Measurements from ENCODE around the gene MACROH2A2. TPM values are rescaled to one million over a fixed set of nuclear protein-coding genes. Genes with fewer than 3 reads are reported as not detected.

The MACROH2A2 gene
- total and polyA plus RNA-seq, 2 of the 13 experiments (the other 11 are each of a cell fraction or from before 2014, with no cell fraction given) = 9.8 to 43.1 TPM

DNA sequence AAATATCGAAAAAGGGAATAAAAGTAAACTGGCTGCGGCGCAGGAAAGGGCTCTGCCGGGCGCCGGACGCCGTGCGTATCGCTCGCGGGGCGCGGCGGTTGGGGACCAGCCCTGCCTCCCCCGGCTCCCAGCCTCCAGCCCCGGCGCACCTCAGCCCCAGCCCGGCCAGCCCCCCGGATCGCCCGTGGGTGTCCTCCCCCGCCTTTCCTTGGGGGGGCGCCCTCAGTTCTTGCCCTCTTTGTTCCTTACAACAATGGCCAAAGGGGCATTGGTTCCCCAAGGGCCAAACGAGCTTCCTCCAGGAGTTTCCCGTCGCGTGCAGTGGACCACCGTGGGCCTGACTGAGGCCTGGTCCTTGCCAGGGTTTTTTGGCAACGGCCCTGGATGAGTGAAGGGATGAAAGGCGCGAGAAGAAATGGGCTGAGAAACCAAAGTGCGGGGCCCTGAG is 1.2 kb downstream of the MACROH2A2 start (continued):
- TF ChIP-seq, protein P1, sequence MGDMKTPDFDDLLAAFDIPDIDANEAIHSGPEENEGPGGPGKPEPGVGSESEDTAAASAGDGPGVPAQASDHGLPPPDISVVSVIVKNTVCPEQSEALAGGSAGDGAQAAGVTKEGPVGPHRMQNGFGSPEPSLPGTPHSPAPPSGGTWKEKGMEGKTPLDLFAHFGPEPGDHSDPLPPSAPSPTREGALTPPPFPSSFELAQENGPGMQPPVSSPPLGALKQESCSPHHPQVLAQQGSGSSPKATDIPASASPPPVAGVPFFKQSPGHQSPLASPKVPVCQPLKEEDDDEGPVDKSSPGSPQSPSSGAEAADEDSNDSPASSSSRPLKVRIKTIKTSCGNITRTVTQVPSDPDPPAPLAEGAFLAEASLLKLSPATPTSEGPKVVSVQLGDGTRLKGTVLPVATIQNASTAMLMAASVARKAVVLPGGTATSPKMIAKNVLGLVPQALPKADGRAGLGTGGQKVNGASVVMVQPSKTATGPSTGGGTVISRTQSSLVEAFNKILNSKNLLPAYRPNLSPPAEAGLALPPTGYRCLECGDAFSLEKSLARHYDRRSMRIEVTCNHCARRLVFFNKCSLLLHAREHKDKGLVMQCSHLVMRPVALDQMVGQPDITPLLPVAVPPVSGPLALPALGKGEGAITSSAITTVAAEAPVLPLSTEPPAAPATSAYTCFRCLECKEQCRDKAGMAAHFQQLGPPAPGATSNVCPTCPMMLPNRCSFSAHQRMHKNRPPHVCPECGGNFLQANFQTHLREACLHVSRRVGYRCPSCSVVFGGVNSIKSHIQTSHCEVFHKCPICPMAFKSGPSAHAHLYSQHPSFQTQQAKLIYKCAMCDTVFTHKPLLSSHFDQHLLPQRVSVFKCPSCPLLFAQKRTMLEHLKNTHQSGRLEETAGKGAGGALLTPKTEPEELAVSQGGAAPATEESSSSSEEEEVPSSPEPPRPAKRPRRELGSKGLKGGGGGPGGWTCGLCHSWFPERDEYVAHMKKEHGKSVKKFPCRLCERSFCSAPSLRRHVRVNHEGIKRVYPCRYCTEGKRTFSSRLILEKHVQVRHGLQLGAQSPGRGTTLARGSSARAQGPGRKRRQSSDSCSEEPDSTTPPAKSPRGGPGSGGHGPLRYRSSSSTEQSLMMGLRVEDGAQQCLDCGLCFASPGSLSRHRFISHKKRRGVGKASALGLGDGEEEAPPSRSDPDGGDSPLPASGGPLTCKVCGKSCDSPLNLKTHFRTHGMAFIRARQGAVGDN (CRISPR knock-in tag; IDR thresholded peaks at IDR 0.05) = peak; percentile 67
- TF ChIP-seq KMT2A (CRISPR knock-in tag; IDR thresholded peaks at IDR 0.05) (peak; percentile 62), EEA1 (CRISPR knock-in tag; IDR thresholded peaks at IDR 0.05; ENCODE audit: borderline replicate concordance) (no peak), ZNF598 (CRISPR knock-in tag; IDR thresholded peaks at IDR 0.05; ENCODE audit: borderline replicate concordance) (peak; percentile 78; the same call in 1 of the 2 replicates), ZNF501 (CRISPR knock-in tag; IDR thresholded peaks at IDR 0.05) (peak; percentile 38; the same call in 1 of the 2 replicates), SOX6 (IDR thresholded peaks at IDR 0.05) (no peak), SOX6 (CRISPR knock-in tag; IDR thresholded peaks at IDR 0.05) (peak; percentile 84), GATAD2A (CRISPR knock-in tag; IDR thresholded peaks at IDR 0.05) (peak; percentile 36; the same call in 1 of the 2 replicates), PRPF4 (IDR thresholded peaks at IDR 0.05; ENCODE audit: low read depth, low read length, poor library complexity, severe bottlenecking) (no peak), SOX5 (CRISPR knock-in tag; IDR thresholded peaks at IDR 0.05; ENCODE audit: borderline replicate concordance) (peak; percentile 78), ARNT2 (CRISPR knock-in tag; IDR thresholded peaks at IDR 0.05; ENCODE audit: low read depth) (no peak), PITX1 (CRISPR knock-in tag; IDR thresholded peaks at IDR 0.05) (no peak), ZNF788 (CRISPR knock-in tag; IDR thresholded peaks at IDR 0.05; ENCODE audit: borderline replicate concordance) (peak; percentile 38; the same call in 1 of the 2 replicates), GPN1 (CRISPR knock-in tag; IDR thresholded peaks at IDR 0.05; ENCODE audit: borderline replicate concordance) (no peak), PHF8 (CRISPR knock-in tag; IDR thresholded peaks at IDR 0.05) (peak; percentile 52; the same call in 1 of the 2 replicates), ZNF709 (CRISPR knock-in tag; IDR thresholded peaks at IDR 0.05) (no peak), ZBTB33 (CRISPR knock-in tag; IDR thresholded peaks at IDR 0.05) (no peak)
- TF ChIP-seq, protein P2, sequence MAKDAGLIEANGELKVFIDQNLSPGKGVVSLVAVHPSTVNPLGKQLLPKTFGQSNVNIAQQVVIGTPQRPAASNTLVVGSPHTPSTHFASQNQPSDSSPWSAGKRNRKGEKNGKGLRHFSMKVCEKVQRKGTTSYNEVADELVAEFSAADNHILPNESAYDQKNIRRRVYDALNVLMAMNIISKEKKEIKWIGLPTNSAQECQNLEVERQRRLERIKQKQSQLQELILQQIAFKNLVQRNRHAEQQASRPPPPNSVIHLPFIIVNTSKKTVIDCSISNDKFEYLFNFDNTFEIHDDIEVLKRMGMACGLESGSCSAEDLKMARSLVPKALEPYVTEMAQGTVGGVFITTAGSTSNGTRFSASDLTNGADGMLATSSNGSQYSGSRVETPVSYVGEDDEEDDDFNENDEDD (CRISPR knock-in tag; IDR thresholded peaks at IDR 0.05; ENCODE audit: borderline replicate concordance) = 0 out of 2 replicates have a peak, but pooled peaks have one; percentile 14
- TF ChIP-seq, protein P3, sequence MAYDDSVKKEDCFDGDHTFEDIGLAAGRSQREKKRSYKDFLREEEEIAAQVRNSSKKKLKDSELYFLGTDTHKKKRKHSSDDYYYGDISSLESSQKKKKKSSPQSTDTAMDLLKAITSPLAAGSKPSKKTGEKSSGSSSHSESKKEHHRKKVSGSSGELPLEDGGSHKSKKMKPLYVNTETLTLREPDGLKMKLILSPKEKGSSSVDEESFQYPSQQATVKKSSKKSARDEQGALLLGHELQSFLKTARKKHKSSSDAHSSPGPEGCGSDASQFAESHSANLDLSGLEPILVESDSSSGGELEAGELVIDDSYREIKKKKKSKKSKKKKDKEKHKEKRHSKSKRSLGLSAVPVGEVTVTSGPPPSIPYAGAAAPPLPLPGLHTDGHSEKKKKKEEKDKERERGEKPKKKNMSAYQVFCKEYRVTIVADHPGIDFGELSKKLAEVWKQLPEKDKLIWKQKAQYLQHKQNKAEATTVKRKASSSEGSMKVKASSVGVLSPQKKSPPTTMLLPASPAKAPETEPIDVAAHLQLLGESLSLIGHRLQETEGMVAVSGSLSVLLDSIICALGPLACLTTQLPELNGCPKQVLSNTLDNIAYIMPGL (CRISPR knock-in tag; IDR thresholded peaks at IDR 0.05; ENCODE audit: borderline replicate concordance in 1 of 2, low read depth in 1 of 2) = peak; percentile 38 to 53; a peak in 3 of 4 replicates
- TF ChIP-seq, protein P4, sequence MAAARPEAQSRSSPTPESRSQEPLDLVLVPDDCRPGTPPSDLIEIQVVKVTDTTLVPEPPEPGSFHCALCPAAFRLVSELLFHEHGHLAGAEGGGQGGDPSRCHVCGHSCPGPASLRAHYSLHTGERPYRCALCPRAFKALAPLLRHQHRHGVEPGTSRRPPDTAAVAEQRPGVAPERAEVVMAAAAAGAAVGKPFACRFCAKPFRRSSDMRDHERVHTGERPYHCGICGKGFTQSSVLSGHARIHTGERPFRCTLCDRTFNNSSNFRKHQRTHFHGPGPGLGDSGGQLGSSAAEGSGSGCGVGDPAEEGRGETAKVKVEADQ (CRISPR knock-in tag; IDR thresholded peaks at IDR 0.05; ENCODE audit: borderline replicate concordance) = peak; percentile 73; the same call in 1 of the 2 replicates
